HG02642 (cell line): ENCODE results near the gene CTDNEP1.

Experiments used
- ATAC-seq: cut with Tn5 transposase; IDR thresholded peaks from one replicate; pipeline ENCODE4 v1.9.1; 2021; ENCODE audit warnings: mild to moderate bottlenecking; ENCODE audit not compliant: unreplicated experiment, poor library complexity

CTDNEP1 gene

DNA sequence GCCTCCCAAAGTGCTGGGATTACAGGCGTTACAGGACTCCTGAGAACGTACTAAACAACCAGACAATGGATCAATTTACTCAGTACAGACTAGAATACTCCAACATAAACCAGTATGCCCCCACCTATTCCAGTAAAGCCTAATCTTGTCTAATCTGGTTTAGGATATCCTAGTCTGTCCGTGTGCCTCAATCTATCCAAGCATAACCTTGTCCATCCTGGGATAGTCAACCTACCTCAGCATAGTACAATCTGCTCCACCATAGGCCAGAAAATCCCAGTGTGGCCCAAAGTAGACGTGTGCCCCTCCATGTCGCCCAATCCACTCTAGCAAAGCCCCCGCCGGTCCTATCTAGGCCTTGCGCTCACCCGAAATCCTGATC is 17.8 kb downstream of the CTDNEP1 start:
- no peak for ATAC-seq

DNA sequence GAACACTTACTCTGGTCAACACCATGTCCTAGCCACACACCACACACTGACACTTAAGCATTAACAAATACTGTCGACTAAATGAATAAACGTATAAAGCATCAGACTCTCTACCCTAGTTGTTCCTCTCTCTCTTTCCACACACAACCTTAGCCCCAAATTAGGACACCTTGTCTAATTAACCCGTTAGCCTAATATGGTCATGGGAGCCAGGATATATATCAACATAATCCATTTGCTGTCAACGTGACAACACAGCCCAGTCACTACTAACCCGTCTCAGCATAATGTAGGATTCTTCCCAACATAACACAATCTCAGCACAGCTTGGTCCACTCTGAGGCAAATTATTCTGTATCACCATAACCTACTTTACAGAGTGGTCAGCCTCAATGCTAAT is 19.4 kb downstream of the CTDNEP1 start:
- ATAC-seq = no peak

DNA sequence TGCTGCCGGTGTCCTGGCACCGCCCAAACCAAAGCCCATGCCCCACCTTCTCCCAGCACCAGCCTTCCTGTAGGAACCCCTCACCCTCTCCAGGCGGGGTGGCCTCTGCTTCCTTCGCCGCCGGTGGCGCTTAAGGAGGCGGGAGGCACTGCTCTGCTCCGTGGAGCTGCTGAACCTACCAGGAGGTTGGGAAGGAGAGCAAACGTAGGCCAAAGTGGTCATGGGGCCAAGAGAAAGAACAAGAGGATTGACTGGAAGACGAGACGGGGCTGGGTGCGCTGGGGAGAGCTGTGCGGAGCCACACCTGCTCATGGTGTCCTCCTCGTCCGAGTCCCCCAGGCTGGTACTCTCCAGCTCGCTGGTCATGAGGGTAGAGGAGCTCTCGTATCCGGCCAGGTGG is 22.0 kb downstream of the CTDNEP1 start:
- no peak for ATAC-seq

DNA sequence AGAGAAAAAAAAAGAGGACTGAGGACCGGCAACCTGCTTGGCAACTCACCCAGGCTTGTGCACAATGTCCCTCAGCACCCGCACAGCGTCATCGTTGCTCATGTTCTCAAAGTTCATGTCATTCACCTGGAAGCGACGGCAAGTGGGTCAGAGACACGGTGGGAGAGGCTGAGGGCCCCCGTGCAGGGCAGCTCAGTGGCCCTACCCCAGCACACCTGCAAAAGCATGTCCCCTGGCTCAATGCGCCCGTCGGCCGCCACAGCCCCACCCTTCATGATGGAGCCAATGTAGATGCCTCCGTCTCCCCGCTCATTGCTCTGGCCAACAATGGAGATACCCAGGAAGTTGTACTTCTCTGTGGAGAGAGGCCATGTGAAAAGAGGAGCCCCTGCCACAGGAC is 22.6 kb downstream of the CTDNEP1 start:
- ATAC-seq = no peak

DNA sequence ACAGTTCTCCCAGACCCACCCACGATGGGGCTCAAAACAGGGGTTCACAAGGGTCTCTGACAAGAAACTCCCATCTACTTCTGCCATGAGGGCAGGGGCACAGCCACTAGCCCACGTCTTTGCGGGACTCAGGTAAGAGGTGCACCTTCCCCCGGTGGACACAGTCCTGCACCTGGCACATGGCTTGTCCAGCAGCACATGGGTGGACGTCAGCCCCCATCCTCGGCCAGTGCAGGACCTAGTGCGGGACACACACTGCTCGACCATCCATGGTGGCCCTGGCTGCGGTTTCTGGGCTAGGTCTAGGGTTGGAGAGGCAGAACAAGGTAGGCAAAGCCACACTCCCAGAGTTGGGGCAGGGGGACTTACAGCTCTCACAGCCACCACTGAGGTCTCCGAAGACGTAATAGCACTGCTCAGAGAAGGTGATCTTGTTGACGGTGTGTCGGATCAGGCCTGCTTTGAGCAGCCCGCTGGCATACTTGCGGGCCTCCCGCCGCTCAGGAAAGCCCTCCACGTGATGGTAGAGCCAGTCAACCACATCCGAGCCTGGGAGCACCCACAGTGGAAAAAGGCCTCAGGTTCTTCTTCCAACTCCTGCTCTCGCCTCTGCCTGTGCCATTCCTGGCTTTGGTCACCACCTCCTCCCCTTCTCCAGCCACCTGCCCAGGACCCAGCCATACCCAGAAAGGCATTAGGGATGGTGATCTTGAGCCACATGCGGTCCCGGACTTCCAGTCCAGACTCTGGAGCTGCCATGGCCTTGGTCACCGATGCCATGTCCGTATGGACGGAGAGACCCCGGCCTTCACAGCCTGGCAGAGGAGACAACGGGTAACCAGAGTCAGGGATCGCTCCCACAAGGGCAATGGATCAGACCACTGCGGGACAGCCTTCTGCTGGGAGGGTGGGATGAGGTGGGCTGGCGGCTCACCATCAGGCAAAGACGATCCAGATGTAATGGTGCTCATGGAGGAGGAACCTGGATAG is 24.5 kb downstream of the CTDNEP1 start:
- no peak for ATAC-seq

DNA sequence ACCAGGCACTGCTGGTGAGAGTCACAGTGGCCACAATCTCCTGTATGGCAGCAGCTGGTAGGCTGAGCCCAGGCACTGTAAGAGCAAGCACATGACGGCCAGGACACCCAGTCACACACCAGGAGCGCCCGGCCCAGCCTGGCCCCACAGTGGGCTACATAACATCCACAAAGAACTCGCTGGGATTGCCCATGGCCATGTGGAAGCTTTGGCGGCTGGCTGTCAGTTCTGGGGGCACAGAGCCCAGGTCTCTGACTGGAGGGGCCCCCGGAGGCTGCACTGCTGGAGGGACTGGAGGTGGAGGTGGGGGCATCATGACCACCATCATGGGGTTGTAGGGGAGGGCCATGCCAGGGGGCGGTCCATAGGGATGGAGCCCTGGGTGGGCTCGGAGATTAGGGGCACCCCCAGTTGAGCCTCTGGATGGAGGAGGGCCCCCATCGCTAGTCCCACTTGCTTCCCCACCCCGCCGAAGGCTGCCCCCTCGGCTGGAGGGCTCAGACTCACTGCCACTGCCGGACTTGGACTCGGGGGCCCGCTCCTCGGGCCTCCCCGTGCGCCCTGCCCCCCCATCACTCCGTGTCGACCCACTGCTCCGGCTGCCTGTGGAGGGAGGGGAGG is 25.7 kb downstream of the CTDNEP1 start:
- no peak for ATAC-seq

DNA sequence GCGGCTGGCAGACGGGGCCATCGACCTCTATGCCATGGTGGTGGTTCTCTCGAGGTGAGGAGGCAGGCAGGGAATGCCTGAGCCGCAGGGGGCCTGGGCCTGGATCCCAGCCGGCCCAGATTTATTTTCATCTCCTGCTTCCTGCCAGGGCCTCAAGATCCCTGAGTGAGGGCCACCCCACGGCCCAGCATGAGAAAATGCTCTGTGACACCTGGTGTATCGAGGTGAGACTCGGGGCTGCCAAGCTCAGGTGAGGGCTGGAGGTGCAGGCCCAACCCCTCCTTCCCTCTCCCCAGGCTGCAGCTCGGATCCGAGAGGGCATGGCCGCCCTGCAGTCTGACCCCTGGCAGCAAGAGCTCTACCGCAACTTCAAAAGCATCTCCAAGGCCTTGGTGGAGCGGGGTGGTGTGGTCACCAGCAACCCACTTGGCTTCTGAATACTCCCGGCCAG is 26.8 kb downstream of the CTDNEP1 start:
- ATAC-seq = no peak

DNA sequence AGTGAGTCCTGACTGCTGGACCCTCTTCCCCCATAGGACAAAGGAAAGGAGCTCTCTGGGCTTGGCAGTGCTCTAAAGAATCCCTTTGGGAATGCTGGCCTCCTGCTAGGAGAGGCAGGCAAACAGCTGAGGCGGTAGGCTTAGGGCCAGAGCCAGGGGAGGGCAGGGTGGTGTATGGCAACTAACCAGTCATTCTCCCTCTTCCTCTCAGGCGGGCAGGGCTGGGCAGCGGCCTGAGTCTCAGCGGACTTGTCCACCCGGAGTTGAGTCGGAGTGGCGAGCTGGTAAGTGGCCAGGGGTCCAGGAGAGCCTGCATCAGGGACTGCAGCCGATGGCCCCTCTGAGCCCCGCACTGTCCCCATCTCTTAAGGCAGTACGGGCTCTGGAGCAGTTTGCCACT is 27.4 kb downstream of the CTDNEP1 start:
- no peak for ATAC-seq

DNA sequence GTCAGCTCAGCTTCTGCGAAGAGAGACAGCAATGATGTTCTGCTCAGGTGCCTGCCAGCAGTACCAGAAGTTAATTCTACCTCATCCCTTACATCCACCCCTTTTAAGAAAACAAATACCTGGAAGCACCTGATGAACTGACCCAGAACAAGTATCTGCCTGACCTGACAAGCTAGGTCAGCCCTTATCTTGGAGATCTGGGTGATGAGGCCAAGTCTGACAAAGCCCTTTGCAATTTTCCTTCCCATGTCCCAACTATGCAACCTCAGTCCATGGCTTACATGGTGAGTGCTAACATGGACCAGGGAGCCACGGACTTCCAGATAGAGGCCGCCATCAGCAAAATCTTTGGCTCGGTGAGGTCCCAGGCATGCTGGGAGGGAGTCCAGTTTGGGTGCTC is 28.2 kb downstream of the CTDNEP1 start:
- no peak for ATAC-seq

DNA sequence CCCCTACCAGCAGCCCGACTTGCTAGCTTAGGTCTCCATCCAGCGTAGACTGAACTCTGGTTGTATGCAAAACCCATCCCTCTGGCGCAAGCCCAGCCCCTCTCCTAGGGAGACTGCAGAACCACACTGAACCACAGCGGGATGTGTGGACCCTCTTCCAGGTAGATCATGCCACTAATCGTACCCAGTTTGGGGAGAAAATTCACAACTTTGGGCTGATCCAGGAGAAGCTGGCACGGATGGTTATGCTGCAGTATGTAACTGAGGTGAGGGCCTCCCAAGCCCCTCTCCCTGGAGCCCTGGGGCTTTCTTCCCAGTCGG is 28.6 kb downstream of the CTDNEP1 start:
- ATAC-seq = no peak

DNA sequence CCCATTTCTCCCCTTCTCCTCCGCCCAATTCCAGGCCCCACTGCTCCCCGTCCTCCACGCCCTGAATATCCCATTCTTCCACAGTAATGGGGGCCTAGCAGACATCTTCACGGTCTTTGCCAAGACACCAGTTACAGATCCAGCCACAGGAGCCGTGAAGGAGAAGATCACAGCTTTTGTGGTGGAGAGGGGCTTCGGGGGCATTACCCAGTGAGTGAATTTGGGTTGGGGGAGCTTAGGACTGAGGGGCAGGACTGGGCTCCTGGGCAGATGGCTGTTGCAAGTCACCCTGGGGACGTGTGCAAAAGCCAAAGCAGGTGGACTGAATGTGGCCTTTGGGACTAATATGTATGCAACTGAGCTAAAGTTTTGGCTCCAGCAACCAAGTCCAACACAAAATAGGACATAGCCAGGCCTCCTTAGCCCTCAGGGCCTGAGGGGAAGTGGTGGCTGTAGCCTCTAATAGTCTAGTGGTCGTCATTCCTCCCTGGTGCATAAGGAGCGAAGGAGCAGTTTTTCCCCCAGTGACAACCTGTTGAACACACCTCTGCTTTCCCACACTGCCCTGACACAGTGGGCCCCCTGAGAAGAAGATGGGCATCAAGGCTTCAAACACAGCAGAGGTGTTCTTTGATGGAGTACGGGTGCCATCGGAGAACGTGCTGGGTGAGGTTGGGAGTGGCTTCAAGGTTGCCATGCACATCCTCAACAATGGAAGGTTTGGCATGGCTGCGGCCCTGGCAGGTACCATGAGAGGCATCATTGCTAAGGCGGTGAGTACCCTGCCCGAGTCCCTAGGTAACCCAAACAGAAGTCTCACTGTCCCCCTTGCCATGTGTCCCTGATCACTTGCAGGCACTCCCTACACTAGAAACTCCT is 29.2 kb downstream of the CTDNEP1 start:
- no peak for ATAC-seq

DNA sequence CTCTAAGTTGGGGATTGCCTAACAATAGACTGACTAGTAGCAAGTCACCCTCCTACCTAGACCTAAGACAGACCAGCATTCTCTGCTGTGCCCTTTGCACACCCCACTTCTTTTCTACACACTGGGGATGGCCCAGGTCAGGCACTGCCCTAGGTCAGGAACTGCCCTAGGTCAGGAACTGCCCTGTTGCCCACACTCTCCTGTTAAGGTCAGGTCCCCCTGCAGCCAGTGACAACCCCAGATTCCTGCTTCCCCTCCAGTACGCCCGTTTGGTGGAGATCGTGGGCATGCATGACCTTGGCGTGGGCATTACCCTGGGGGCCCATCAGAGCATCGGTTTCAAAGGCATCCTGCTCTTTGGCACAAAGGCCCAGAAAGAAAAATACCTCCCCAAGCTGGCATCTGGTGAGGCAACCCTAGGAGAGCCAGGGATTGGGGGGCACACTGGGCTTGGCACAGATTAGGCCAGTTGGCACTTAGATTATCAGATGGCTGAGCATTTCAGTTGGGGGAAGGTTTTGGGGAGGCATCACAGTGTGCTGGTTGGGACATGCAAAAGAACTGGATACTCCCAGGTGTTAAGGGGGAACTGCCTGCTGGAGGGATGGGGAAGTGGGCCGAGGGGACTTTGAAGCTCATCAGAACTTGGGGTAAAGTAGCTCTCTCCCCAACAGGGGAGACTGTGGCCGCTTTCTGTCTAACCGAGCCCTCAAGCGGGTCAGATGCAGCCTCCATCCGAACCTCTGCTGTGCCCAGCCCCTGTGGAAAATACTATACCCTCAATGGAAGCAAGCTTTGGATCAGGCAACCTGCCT is 30.0 kb downstream of the CTDNEP1 start:
- ATAC-seq = no peak

DNA sequence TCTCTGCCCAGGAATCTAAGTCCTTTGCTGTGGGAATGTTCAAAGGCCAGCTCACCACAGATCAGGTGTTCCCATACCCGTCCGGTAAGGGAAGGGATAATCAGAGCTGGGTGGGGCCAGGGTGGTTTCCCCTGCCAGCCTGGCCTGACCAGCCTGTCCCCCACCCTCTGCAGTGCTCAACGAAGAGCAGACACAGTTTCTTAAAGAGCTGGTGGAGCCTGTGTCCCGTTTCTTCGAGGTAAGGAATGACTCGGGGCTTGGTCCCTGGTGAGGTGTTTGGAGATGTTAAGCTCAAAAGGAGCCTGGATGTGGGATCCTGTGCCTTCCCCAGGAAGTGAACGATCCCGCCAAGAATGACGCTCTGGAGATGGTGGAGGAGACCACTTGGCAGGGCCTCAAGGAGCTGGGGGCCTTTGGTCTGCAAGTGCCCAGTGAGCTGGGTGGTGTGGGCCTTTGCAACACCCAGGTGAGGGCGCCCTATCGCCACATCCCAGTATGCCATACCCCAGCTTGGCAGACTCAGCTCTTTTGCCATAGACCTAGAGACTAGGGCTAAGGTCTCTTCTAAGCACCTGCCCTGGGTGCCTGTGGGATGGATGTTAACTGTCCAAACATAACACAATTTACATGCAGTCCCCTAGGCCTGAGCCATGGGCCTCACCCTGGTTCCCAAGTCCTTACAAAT is 30.8 kb downstream of the CTDNEP1 start:
- no peak for ATAC-seq

DNA sequence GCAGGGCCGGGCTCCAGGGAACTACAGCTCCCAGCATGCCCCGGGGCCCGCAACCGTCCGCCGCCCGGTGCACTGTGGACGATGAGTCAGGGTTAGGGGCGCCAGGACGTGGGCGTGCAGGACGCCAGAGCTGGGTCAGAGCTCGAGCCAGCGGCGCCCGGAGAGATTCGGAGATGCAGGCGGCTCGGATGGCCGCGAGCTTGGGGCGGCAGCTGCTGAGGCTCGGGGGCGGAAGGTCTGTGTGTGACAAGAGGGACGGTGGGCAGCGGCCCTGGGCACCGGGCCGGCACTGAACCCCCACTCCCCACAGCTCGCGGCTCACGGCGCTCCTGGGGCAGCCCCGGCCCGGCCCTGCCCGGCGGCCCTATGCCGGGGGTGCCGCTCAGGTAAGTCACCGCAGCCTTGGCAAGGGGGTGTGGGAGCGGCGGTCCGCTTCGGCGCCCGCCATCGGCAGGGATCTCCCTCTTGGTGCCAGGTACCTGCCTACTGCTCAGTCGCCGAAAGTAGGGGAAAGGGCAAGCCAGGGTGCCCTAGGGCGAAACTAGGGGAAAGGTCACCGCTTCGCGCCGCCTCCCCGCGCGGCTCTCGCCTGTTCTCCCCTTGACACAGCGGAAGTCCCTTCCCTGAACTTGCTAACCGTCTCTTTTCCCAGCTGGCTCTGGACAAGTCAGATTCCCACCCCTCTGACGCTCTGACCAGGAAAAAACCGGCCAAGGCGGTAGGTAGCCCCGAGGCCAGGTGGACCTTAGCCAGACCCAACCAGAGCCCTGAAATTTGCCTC is 31.5 kb downstream of the CTDNEP1 start, which contains the start of the genes ACADVL and DLG4:
TSS of gene ACADVL (plus strand) at position 127 of the 781 bp plus-strand sequence. CDS start at position 174, 47 bp downstream.
TSS of gene DLG4 (minus strand) at position 25 of the 781 bp plus-strand sequence.
- peak; percentile 74 for ATAC-seq

DNA sequence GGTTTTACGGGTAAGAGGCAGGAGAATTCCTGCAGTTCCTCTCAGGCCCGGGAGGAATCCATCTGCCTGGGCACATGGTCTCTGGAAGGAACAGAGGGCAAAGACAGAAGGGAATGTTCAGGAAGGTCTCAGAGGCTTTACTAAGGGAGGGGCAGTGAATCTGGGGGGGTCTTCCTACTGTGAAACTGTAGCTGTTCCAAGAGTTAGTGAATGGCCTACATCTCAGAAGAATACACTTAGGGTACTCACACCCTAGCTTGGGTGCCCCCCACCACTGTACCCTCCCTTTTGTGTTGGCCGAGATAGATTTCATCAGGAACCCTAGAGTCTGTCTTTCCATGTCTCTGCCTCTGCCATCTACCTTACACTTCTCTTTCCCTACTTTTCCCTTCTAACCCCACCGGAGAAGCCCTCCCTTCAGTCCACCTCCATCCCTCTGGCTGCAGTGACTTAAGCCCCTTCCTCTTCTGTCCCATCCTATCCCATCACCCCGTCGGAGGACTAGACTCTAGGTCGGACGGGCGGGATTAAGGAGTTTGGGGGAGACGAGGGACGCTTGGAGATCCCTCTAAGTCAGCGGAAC is 32.2 kb downstream of the CTDNEP1 start:
- no peak for ATAC-seq

DNA sequence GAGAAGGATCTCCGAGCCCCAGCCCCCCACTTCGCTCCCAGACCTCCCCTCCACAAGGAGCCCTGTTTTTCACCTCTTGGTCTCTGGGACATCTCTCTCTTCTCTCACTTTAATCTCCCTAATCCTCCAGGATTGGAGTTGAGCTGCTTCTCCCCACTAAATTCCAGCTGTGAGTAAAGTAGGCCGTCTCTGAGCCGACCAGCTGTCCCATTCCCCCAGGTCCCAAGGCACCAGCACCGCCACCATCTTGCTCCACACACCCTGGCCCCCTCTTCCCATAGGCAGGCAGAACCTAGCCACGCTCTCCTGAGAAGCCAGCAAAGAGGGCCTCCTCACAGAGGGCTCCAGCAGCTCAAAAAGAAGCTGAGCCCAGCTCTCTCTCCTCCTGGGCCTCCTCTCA is 32.8 kb downstream of the CTDNEP1 start:
- no peak for ATAC-seq

DNA sequence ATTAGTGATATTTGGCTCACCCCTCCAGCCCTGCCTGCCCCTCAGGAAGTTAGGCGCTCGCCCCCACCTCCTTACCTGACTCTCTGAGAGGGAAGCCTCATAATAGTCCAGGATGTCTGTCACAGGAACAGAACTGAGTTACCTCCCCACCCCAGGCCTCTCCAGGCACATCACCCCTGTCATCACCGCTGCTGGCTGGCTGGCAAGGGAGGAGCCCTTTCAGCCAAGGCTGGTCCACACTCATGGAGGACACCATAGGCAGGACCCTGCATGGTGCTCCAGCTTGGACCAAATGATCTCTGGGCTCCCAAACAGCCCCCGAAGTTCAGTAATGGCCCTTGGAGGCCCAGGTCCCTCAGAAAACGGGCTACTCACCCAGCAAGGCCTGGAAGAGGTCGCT is 33.4 kb downstream of the CTDNEP1 start:
- ATAC-seq = no peak
